EH (cell line): ENCODE data around the gene MCC.

Experiments
- DNase-seq: peaks from one replicate; pipeline ENCODE4 v3.0.0-alpha.2; 2015; ENCODE audit warnings: low read depth

Gene MCC

DNA sequence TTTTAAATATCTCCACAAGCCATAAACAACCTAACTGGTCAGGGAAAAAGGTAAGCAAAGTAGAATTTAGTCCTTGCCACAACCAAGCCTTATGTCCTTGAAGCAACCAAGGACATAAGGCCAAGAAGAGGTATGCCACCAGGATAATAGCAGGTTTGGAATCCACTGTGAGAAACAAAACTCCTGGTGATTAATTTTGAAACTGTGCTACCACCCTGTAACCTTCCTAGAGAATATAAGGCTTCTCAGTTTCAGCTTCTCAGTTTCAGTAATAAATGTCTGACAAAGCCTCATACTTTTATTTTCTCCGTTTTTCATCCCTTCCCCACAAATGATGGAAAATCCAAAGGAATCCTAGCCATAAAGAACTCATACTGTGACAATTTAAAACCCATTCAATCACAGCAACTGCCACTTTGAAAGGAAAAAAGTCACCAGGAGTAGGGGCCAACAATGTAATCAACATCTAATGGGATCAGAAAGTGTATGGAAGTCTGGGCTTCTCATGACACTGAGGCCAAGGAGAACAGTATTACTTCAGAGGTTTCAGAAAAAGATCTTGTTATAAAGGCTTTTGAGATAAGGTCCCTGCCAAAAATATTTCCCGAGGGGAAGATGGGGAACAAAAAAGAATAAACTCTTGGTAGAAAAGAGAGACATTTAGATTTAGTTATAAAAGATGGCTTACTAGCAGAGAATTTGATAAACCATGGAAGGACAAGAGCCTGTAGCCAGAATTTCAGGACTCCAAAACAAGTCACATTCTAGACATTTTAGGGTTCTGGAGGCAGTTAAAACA lies 242.6 kb downstream of the MCC start:
- no peak for DNase-seq

GRCh38 chr5:113244966-113245365 lies 243.3 kb downstream of the MCC start:
- no peak for DNase-seq

GRCh38 chr5:113243349-113243664 lies 244.9 kb downstream of the MCC start:
- DNase-seq = no peak

DNA sequence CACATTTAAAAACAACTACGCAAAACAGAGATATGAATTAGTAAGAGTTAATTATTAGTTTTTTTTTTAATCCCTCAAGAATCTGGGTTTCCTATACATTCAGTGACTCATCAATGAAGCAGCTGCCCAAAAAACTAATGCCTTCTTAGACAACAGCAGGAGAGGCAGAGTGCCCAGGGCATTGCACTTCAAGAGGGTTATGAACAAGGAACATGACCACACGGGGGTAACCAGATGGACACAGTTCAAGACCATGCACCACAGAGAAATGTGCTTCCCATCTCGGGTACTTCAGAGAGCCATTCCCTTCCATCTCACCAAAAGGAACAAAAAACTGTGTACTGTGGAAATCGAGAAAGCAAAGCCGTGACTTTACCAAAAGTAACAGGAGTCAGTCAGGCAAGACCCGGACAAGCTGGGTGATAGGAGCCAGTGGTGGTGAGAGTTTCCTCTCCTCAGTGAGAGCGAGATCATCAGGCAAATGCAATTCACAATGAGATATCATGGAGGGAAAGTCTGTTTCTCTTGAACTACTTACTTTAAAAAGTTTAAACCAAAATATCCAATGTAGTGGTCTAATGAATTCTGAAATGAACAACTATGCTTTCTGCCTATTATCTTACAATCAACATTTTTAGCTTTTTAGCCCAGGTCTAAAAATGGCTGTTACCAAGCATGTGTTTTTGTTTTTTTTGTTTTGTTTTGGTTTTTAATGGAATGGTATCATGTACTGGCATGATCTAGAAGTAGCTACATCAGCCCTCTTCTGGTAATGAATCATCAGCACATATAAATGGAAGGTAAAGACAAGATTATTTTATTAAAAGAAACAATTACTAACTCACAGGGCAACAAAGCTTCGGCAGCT lies 245.5 kb downstream of the MCC start:
- DNase-seq = no peak

- DNase-seq = no peak
Observed at GRCh38 chr5:113240951-113241726, 247.1 kb downstream of the MCC start.

GRCh38 chr5:113240032-113240431 lies 248.2 kb downstream of the MCC start:
- no peak for DNase-seq

- DNase-seq = no peak
Observed at GRCh38 chr5:113237893-113238292, 250.4 kb downstream of the MCC start.

DNA sequence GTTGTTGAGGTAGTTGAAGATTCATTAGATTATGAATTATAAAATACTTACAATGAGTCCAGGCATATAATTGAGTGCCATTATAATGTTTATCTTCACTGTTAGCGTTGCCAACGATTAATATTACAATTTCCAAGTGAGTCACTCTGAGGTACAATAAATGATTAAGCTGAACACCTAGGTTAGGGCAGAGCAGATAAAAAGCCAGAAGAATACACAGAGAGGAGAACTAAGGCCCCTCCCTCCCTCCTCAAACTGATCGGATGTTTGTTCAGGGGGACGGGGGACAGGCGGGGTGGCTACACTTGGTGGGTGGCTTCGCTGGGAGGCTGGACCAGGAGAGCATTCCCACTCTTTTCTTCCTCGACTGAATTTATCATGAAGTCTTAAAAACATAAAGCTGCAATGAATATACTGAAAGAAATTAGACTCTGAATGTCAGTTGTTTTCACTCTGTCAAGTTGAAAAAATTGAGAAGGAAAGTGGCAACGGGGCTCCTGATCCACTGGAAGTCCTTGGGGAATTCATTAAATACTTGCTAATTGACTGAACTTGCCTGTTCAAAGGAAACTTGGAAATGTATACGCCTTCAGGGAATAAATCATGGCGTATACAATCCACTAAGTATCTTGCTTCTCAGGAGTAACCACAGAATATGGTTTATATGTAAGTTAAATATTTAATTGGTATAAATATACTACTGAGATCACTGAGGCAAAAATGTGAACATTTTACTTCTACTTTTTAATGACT lies 251.5 kb downstream of the MCC start:
- no peak for DNase-seq

GRCh38 chr5:113235884-113236283 lies 252.4 kb downstream of the MCC start:
- DNase-seq = no peak

GRCh38 chr5:113234546-113234945 lies 253.7 kb downstream of the MCC start:
- DNase-seq = no peak

DNA sequence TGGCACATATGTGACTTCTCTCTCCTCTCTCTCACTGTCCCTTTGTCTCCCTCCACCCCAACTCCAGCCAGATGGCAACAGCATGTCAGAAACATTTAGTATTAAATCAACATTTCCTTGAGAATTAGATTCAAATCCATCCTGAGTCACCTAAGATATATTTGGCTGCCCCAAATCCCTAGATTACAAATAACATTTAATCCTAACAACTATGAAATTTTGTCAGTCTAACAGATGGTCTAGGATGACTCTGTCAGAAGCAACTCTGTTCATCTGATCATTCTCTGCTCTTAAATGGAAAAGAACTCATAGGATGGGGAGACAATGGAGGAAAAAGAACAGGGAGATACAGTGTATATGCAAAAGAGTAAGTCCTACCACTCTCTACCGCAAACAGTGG lies 254.6 kb downstream of the MCC start:
- DNase-seq = no peak

GRCh38 chr5:113232667-113233066 lies 255.6 kb downstream of the MCC start:
- DNase-seq = no peak

GRCh38 chr5:113232221-113232620 lies 256.0 kb downstream of the MCC start:
- no peak for DNase-seq

DNA sequence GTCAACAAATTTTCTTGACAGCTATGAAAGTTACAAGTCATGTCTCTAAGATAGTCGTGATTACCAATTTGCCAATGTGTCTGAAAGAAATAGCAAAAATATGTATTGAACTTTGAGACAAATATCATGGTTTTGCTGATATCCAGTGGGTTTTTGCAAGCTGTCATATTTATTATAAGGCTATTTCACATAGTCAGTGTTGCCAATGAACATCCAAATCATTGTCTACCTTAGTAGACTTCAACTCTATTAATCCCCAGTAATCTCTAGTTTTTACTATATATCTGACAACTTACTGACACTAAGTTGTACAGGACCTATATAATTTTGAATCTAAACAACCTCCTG lies 256.6 kb downstream of the MCC start:
- DNase-seq = no peak

GRCh38 chr5:113230711-113231652 lies 257.3 kb downstream of the MCC start:
- DNase-seq = peak; percentile 21

GRCh38 chr5:113227798-113228197 lies 260.5 kb downstream of the MCC start:
- DNase-seq = no peak

DNA sequence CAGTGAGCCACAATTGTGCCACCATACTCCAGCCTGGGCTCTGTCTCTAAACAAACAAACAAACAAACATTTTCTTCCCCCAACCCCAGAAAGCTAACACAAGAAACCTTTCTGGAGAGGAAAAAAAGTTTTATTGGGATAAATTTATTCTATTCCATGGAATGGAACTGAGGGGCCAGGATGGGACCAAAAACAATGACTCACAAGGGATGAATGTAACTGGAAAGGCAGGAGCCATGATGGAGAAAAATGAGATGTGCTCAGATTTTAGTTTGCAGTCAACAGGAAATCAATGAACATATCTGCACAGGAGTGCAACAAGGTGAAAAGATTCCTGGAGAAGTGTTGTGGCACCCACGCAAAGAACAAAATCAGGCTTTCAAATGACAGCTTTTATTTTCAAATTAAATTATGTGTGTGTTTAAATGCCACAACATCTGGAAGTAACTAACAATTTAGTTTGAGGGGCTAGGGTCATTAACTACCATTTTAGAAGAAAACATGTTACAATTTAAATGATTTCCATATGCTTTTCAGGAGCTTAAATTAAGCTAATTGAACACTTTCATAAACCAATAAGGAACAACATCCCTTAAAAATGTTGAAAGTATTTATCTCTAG lies 262.0 kb downstream of the MCC start:
- no peak for DNase-seq

- no peak for DNase-seq
Observed at GRCh38 chr5:113225259-113225658, 263.0 kb downstream of the MCC start.

DNA sequence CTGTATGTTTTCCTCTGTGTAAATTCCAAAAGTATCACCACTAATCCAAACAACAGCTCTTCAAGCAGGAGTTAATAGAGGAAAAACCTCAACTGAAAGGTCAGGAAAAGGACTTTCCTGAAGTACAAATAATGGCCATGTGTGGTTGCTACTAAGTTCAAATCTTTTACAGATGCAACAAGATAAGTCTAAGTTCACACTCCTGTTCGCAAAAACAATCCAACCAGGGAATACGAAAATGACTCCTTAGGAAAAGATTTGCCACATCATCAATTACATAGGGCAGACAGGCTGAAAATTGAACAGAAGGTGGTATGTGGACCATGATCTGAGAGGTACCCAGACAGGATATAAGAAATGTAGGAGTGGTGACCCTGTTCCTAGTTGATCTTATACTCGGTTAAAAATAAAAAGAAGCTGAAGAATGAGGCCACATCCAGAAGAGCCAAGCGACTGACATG lies 263.6 kb downstream of the MCC start:
- DNase-seq = peak; percentile 4
